GM12878 (cell line): ENCODE measurements around the gene THSD4. TPM values are rescaled to one million over a fixed set of nuclear protein-coding genes. Genes with fewer than 3 reads are reported as not detected.

Source experiments
- ATAC-seq: fragments of 200-7000 bp; cut with Tn5 transposase; 3 replicates; pipeline ENCODE4 v1.9.1; 2020; ENCODE audit warnings: mild to moderate bottlenecking, moderate library complexity
- BruUV-seq: library from RNA; stranded (reverse); fragments of 400-500 nt; replicated peaks from 2 replicates; lab custom pipeline; 2021; lab: Mats Ljungman, UMichigan
- CTCF ChIA-PET: fragments of 300-600 bp; sonication (Branson Sonifier 250); formaldehyde crosslinking; extraction: SDS; loops from one replicate; lab custom pipeline; 2021; ENCODE audit warnings: inconsistent platforms; lab: Yijun Ruan, JAX
- POLR2A ChIA-PET: fragments of 350-600 bp; formaldehyde crosslinking; extraction: SDS; loops from one replicate; lab custom pipeline; 2021; ENCODE audit warnings: inconsistent platforms; lab: Charles Lee
- RAD21 ChIA-PET: fragments of 300-600 bp; sonication (Branson Sonifier 250); formaldehyde crosslinking; loops from one replicate; lab custom pipeline; 2023; ENCODE audit warnings: antibody characterized with exemption; ENCODE audit not compliant: unreplicated experiment; lab: Charles Lee
- SMC1A ChIA-PET: fragments of 300-600 bp; sonication (Branson Sonifier 250); formaldehyde crosslinking; loops from one replicate; lab custom pipeline; 2023; ENCODE audit not compliant: unreplicated experiment, uncharacterized antibody; lab: Charles Lee
- DNase-seq: peaks from one replicate; pipeline ENCODE4 v3.0.0-alpha.2; 2011; ENCODE audit warnings: low read depth, low spot score
- FAIRE-seq: peaks from 3 replicates; lab custom pipeline; 2011; peaks lifted over from hg19 to GRCh38; lab: Jason Lieb, UNC
- H2AFZ ChIP-seq: 2 replicates; pipeline ENCODE4 v1.6.0; 2011; ENCODE audit warnings: low read depth, low read length, control low read depth; ENCODE audit not compliant: control insufficient read depth
- H3K27ac ChIP-seq: 2 replicates; pipeline ENCODE4 v1.5.1; 2011; ENCODE audit warnings: control low read depth; ENCODE audit not compliant: control insufficient read depth, insufficient read depth
- H3K27me3 ChIP-seq, 2 experiments: replicated peaks in 1 of 2; 2 replicates each; pipeline versions ENCODE4 v1.6.0 to v1.6.1; 2011; ENCODE audit warnings: low read length in 1 of 2; ENCODE audit not compliant: control insufficient read depth in 2 of 2, insufficient read depth in 2 of 2
- H3K36me3 ChIP-seq, 2 experiments: 2 replicates each; pipeline ENCODE4 v1.5.1; 2011; ENCODE audit warnings: low read length in 1 of 2; ENCODE audit not compliant: control insufficient read depth in 2 of 2, insufficient read depth in 2 of 2
- H3K4me1 ChIP-seq: 2 replicates; pipeline ENCODE4 v1.6.1; 2011; ENCODE audit warnings: mild to moderate bottlenecking, low read length, moderate library complexity, mixed read lengths; ENCODE audit not compliant: control insufficient read depth, insufficient read depth
- H3K4me2 ChIP-seq: 2 replicates; pipeline ENCODE4 v1.6.0; 2011; ENCODE audit warnings: control low read depth; ENCODE audit not compliant: control insufficient read depth, insufficient read depth
- H3K4me3 ChIP-seq: fragments of 200-600 bp; sonication (generic); 2 replicates; pipeline ENCODE4 v1.5.1; 2016
- H3K79me2 ChIP-seq: 2 replicates; pipeline ENCODE4 v1.6.0; 2011; ENCODE audit warnings: low read length; ENCODE audit not compliant: control insufficient read depth, insufficient read depth
- H3K9ac ChIP-seq: 2 replicates; pipeline ENCODE4 v1.8.0; 2011; ENCODE audit warnings: low read length, control low read depth, mixed read lengths; ENCODE audit not compliant: control insufficient read depth, insufficient read depth
- H3K9me3 ChIP-seq: replicated peaks from 3 replicates; pipeline ENCODE4 v1.5.1; 2011; ENCODE audit warnings: mild to moderate bottlenecking, low read length; ENCODE audit not compliant: control insufficient read depth, insufficient read depth
- H4K20me1 ChIP-seq: 2 replicates; pipeline ENCODE4 v1.6.0; 2011; ENCODE audit not compliant: control insufficient read depth, insufficient read depth
- ATF3 ChIP-seq: IDR thresholded peaks from 2 replicates; pipeline ENCODE4 v1.6.1; 2011; ENCODE audit warnings: low read depth, mild to moderate bottlenecking, low read length, moderate library complexity, borderline replicate concordance; ENCODE audit errors: extremely low read depth
- E4F1 ChIP-seq: fragments of 450-650 bp; IDR thresholded peaks from 2 replicates; pipeline ENCODE4 v1.6.1; 2018; ENCODE audit warnings: borderline replicate concordance, mild to moderate bottlenecking; ENCODE audit not compliant: partially characterized antibody
- EGR1 ChIP-seq, 2 experiments: IDR thresholded peaks; 1 replicate in 1 of 2; 2 replicates in 1 of 2; pipeline ENCODE4 v1.6.1; 2011 to 2012; ENCODE audit warnings: low read depth in 2 of 2, low read length in 2 of 2, borderline replicate concordance in 1 of 2, mild to moderate bottlenecking in 1 of 2, moderate library complexity in 1 of 2
- FOXM1 ChIP-seq: IDR thresholded peaks from 2 replicates; pipeline ENCODE4 v1.6.1; 2012; ENCODE audit warnings: low read depth, mild to moderate bottlenecking, inconsistent platforms, low read length, moderate library complexity
- IRF5 ChIP-seq: fragments of 450-650 bp; IDR thresholded peaks from 2 replicates; pipeline ENCODE4 v1.6.1; 2017; ENCODE audit warnings: borderline replicate concordance
- ZNF217 ChIP-seq: fragments of 450-650 bp; IDR thresholded peaks from 2 replicates; pipeline ENCODE4 v1.6.1; 2017; ENCODE audit warnings: antibody characterized with exemption, mild to moderate bottlenecking
- ZSCAN29 ChIP-seq: fragments of 450-650 bp; IDR thresholded peaks from 2 replicates; pipeline ENCODE4 v1.6.1; 2017; ENCODE audit warnings: mild to moderate bottlenecking, moderate library complexity
- WGBS: methylation state at CpG from one replicate; pipeline ENCODE4 v1.1.6; 2016; ENCODE audit warnings: low lambda C conversion rate; ENCODE audit not compliant: insufficient replicate concordance, insufficient coverage; ENCODE audit errors: missing lambda C conversion rate; 5-methylcytosine and 5-hydroxymethylcytosine counted together
- in situ Hi-C: fragments of 300-500 bp; cut with MboI; formaldehyde crosslinking; loops from 9 replicates; pipeline ENCODE4 v1.14.3; 2018; ENCODE audit warnings: mixed read lengths
- intact Hi-C: fragments of 100-400 bp; cut with micrococcal nuclease; formaldehyde crosslinking; loops from one replicate; pipeline ENCODE4 v1.14.2; 2022; ENCODE audit not compliant: unreplicated experiment
- polyA plus RNA-seq, 11 experiments: library from polyadenylated mRNA; depleted of rRNA in 4 of 11; unstranded in 6 of 11; stranded (reverse) in 5 of 11; fragments of >200 nt; fragmentation: Nextera tagmentation in 4 of 11; fragmentation: Illumina TruSeq in 1 of 11; extraction: Ambion mirVana in 4 of 11; extraction: Trizol in 1 of 11; gene quantifications; 1 replicate in 1 of 11; 2 replicates in 10 of 11; pipeline versions ENCODE4 v1.2.1 to v1.2.3, GENCODE V29; 2011 to 2016; ENCODE audit warnings: inconsistent platforms in 2 of 11, missing spikeins in 2 of 11, low read depth in 1 of 11
- total RNA-seq, 4 experiments: library from RNA; depleted of rRNA in 3 of 4; stranded (reverse); fragments of >200 nt in 3 of 4; fragmentation: Illumina TruSeq in 1 of 4; extraction: Trizol in 1 of 4; gene quantifications; 2 replicates each; pipeline versions ENCODE4 v1.2.1 to v1.2.3, GENCODE V29; 2013 to 2021

The THSD4 gene
- total and polyA plus RNA-seq, 10 of the 15 experiments (the other 5 are each of a cell fraction or from before 2014, with no cell fraction given): 0.04 to 0.13 (median 0.05) TPM; not detected in 7

- ChIA-PET RAD21 (no interaction called here), CTCF (no interaction called here), SMC1A (no interaction called here), POLR2A (no interaction called here)
- DNase-seq (no peak), ATAC-seq (no peak), FAIRE-seq (no peak)
- Histone ChIP-seq H4K20me1 (no peaks in the 10 kb centered on the region), H2AFZ (no peak overlapping the region), H3K9ac (no peak overlapping the region), H3K4me3 (no peak overlapping the region), H3K27ac (no peak overlapping the region), H3K4me2 (no peak overlapping the region), H3K9me3 (no peaks in the 10 kb centered on the region), H3K4me1 (no peaks in the 10 kb centered on the region), H3K36me3 (no peaks in the 10 kb centered on the region), H3K79me2 (no peaks in the 10 kb centered on the region), H3K27me3 (no peaks in the 10 kb centered on the region; a peak in 1 of 4 replicates)
- no peak for TF ChIP-seq EGR1 (IDR thresholded peaks at IDR 0.05; ENCODE audit: borderline replicate concordance in 1 of 2, low read depth in 2 of 2, low read length in 2 of 2)
- TF ChIP-seq ZSCAN29: no peak
- no peak for TF ChIP-seq FOXM1
- TF ChIP-seq ZNF217: no peak
- no peak for TF ChIP-seq E4F1
- TF ChIP-seq IRF5: no peak
- no peak for TF ChIP-seq ATF3
- WGBS: 8% methylated on average over 2 of the region's 2 CpGs
- intact Hi-C loops: no loop called here
- in situ Hi-C loops: no loop called here
- no TSS peak for BruUV-seq
These were observed 130.3 kb downstream of the THSD4 start for GRCh38 chr15:71245588-71245987.
